A549 (cell line): ENCODE data around the gene DGUOK. TPM values are rescaled to one million over a fixed set of nuclear protein-coding genes. Genes with fewer than 3 reads are reported as not detected.
A peak's percentile ranks its signal among the peaks of the same experiment; 100 is the strongest.

ENCODE experiments used
- ATAC-seq, 2 experiments: fragments of 200-7000 bp in 1 of 2; fragments of >200 bp in 1 of 2; cut with Nextera tagmentation in 1 of 2; cut with Tn5 transposase in 1 of 2; 3 replicates each; pipeline versions ENCODE4 v1.8.0 to v1.9.1; 2018 to 2020; ENCODE audit warnings: mild to moderate bottlenecking in 1 of 2, moderate library complexity in 1 of 2
- CTCF ChIA-PET: fragments of 300-600 bp; sonication (Branson Sonifier 250); formaldehyde crosslinking; extraction: SDS; loops from one replicate; lab custom pipeline; 2021; ENCODE audit warnings: antibody characterized with exemption, inconsistent platforms; lab: Yijun Ruan, JAX
- POLR2A ChIA-PET: fragments of 350-600 bp; formaldehyde crosslinking; extraction: SDS; loops from one replicate; lab custom pipeline; 2021; ENCODE audit warnings: antibody characterized with exemption, inconsistent platforms; lab: Yijun Ruan, JAX
- DNase-seq, 2 experiments: peaks; one replicate each; pipeline versions ENCODE4 v3.0.0 to v3.0.0-alpha.2; 2011 to 2016; ENCODE audit warnings: low read depth in 1 of 2, low spot score in 1 of 2
- FAIRE-seq: peaks from 2 replicates; lab custom pipeline; 2011; peaks lifted over from hg19 to GRCh38; lab: Jason Lieb, UNC
- H3K27ac ChIP-seq, 2 experiments: fragments of >200 bp; sonication (Bioruptor Twin); formaldehyde crosslinking; 3 replicates each; pipeline ENCODE4 v1.5.1; 2016 to 2017
- H3K4me1 ChIP-seq: fragments of >200 bp; sonication (Bioruptor Twin); formaldehyde crosslinking; 3 replicates; pipeline ENCODE4 v1.6.1; 2016
- H3K4me2 ChIP-seq: fragments of >200 bp; sonication (Bioruptor Twin); formaldehyde crosslinking; 3 replicates; pipeline ENCODE4 v1.6.1; 2016
- H3K4me3 ChIP-seq: fragments of >200 bp; sonication (Bioruptor Twin); formaldehyde crosslinking; 3 replicates; pipeline ENCODE4 v1.5.1; 2016
- H3K9me3 ChIP-seq: fragments of >200 bp; sonication (Bioruptor Twin); formaldehyde crosslinking; 3 replicates; pipeline ENCODE4 v1.6.1; 2016
- BCL3 ChIP-seq: fragments of >200 bp; sonication (Bioruptor Twin); formaldehyde crosslinking; IDR thresholded peaks from 3 replicates; pipeline ENCODE4 v1.6.1; 2016
- BHLHE40 ChIP-seq: IDR thresholded peaks from 2 replicates; pipeline ENCODE4 v1.6.1; 2012; ENCODE audit warnings: low read depth, low read length, inconsistent platforms
- CBX2 ChIP-seq: fragments of 200-600 bp; sonication (generic); IDR thresholded peaks from 2 replicates; pipeline ENCODE4 v1.6.1; 2016; ENCODE audit warnings: low read depth, mild to moderate bottlenecking, borderline replicate concordance
- CTCF ChIP-seq: fragments of >200 bp; sonication (Bioruptor Twin); formaldehyde crosslinking; IDR thresholded peaks from 3 replicates; pipeline ENCODE4 v1.5.1; 2016
- E2F6 ChIP-seq: IDR thresholded peaks from 2 replicates; pipeline ENCODE4 v1.6.1; 2012; ENCODE audit warnings: low read depth, borderline replicate concordance
- ESRRA ChIP-seq: fragments of 150-350 bp; IDR thresholded peaks from 2 replicates; pipeline ENCODE4 v1.6.1; 2014; ENCODE audit warnings: mild to moderate bottlenecking, low read length, borderline replicate concordance
- FOXS1 ChIP-seq: fragments of 250-450 bp; sonication (Bioruptor Pico); IDR thresholded peaks from 2 replicates; pipeline ENCODE4 v1.5.0; 2020; ENCODE audit warnings: mild to moderate bottlenecking, moderate library complexity
- HDAC2 ChIP-seq: fragments of 200-600 bp; sonication (generic); IDR thresholded peaks from 2 replicates; pipeline ENCODE4 v1.6.1; 2016
- HOXA7 ChIP-seq: fragments of 250-450 bp; sonication (Bioruptor Pico); IDR thresholded peaks from 2 replicates; pipeline ENCODE4 v1.5.0; 2020; ENCODE audit warnings: mild to moderate bottlenecking, moderate library complexity
- JUN ChIP-seq, 2 experiments: fragments of >200 bp; sonication (Bioruptor Twin); formaldehyde crosslinking; IDR thresholded peaks; 2 replicates in 1 of 2; 3 replicates in 1 of 2; pipeline ENCODE4 v1.6.1; 2016 to 2017
- NFE2L2 ChIP-seq: fragments of 150-350 bp; conservative IDR thresholded peaks from 2 replicates; pipeline ENCODE4 v1.6.1; 2014; ENCODE audit warnings: low read length
- POLR2A ChIP-seq: IDR thresholded peaks from 2 replicates; pipeline ENCODE4 v1.6.1; 2012; ENCODE audit warnings: mild to moderate bottlenecking, low read length
- POLR2AphosphoS2 ChIP-seq: conservative IDR thresholded peaks from 2 replicates; pipeline ENCODE4 v1.6.1; 2012; ENCODE audit warnings: low read length, improper control_type of control experiment, inconsistent platforms
- RAD21 ChIP-seq, 2 experiments: fragments of >200 bp in 1 of 2; sonication (Bioruptor Twin) in 1 of 2; formaldehyde crosslinking in 1 of 2; IDR thresholded peaks in 1 of 2; conservative IDR thresholded peaks in 1 of 2; 2 replicates in 1 of 2; 3 replicates in 1 of 2; pipeline ENCODE4 v1.6.1; 2012 to 2018; ENCODE audit warnings: inconsistent platforms in 1 of 2
- REST ChIP-seq: fragments of 200-600 bp; sonication (generic); IDR thresholded peaks from 2 replicates; pipeline ENCODE4 v1.6.1; 2016; ENCODE audit warnings: antibody characterized with exemption, mild to moderate bottlenecking, moderate library complexity
- RFX5 ChIP-seq: fragments of 450-650 bp; IDR thresholded peaks from 2 replicates; pipeline ENCODE4 v1.7.1; 2014; ENCODE audit warnings: antibody characterized with exemption, mild to moderate bottlenecking, moderate library complexity
- SREBF2 ChIP-seq: fragments of 450-650 bp; IDR thresholded peaks from 2 replicates; pipeline ENCODE4 v1.6.1; 2014; ENCODE audit warnings: mild to moderate bottlenecking, moderate library complexity
- USF2 ChIP-seq: fragments of 450-650 bp; IDR thresholded peaks from 2 replicates; pipeline ENCODE4 v1.6.1; 2014; ENCODE audit warnings: antibody characterized with exemption
- ZC3H11A ChIP-seq: fragments of 450-650 bp; IDR thresholded peaks from 2 replicates; pipeline ENCODE4 v1.6.1; 2014; ENCODE audit warnings: antibody characterized with exemption, mild to moderate bottlenecking
- ZNF302 ChIP-seq: fragments of 250-450 bp; sonication (Bioruptor Pico); IDR thresholded peaks from 2 replicates; pipeline ENCODE4 v1.9.0; 2021; ENCODE audit warnings: inconsistent platforms, mild to moderate bottlenecking, moderate library complexity
- WGBS: methylation state at CpG from one replicate; pipeline ENCODE4 v1.1.6; 2017; ENCODE audit errors: missing lambda C conversion rate; 5-methylcytosine and 5-hydroxymethylcytosine counted together
- polyA plus RNA-seq, 4 experiments: library from polyadenylated mRNA; depleted of rRNA in 3 of 4; stranded (reverse); fragments of >200 nt; fragmentation: RNase III in 1 of 4; extraction: RNeasy Plus Mini Kit Qiagen cat#74134 plus additional on column Dnase treatment in 1 of 4; gene quantifications; 2 replicates in 3 of 4; 3 replicates in 1 of 4; pipeline ENCODE4 v1.2.3, GENCODE V29; 2011 to 2017

DGUOK gene
- polyA plus RNA-seq, 2 of the 4 experiments (the other 2 are of a cell fraction) = 128 to 145 TPM

GRCh38 chr2:73984203-73984921 lies 57.7 kb downstream of the DGUOK start, which contains the start of gene TET3 (continued):
- TF ChIP-seq REST = no peak
- no peak for TF ChIP-seq CBX2
- TF ChIP-seq, all 56 proteins: peak for 10

GRCh38 chr2:73984922-73985307 lies 58.2 kb downstream of the DGUOK start:
- POLR2A ChIA-PET = no interaction called here
- no peak for TF ChIP-seq RFX5
- TF ChIP-seq E2F6 = no peak
- TF ChIP-seq JUN (IDR thresholded peaks at IDR 0.05) = peak in 1 of 2 experiments; percentile 85; a peak in 3 of 5 replicates
- TF ChIP-seq USF2 = no peak
- TF ChIP-seq RAD21 (conservative IDR thresholded peaks at IDR 0.05 in 1 of 2, IDR thresholded peaks at IDR 0.05 in 1 of 2) = no peak
- peak; percentile 62; the same call in 1 of the 3 replicates for TF ChIP-seq BCL3
- TF ChIP-seq FOXS1 (CRISPR knock-in tag) = no peak
- TF ChIP-seq NFE2L2 = no peak
- TF ChIP-seq ESRRA = no peak
- TF ChIP-seq ZNF302 (CRISPR knock-in tag) = no peak
- no peak for TF ChIP-seq ZC3H11A
- TF ChIP-seq HOXA7 (CRISPR knock-in tag) = no peak
- TF ChIP-seq HDAC2 = no peak
- no peak for TF ChIP-seq POLR2AphosphoS2
- TF ChIP-seq SREBF2 = no peak
- TF ChIP-seq CTCF = no peak
- no peak for TF ChIP-seq BHLHE40
- TF ChIP-seq POLR2A = peak; percentile 34; the same call in 1 of the 2 replicates
- TF ChIP-seq, all 56 proteins: peak for 3
- Histone ChIP-seq H3K4me1 (peaks cover 62% of the 10 kb centered on the region), H3K4me3 (peak overlapping the region; percentile 77), H3K4me2 (peak overlapping the region; percentile 80), H3K9me3 (no peaks in the 10 kb centered on the region), H3K27ac (peak overlapping the region; percentile 92 to 99)
- DNase-seq (peak; percentile 35 to 36), FAIRE-seq (no peak), ATAC-seq (peak in 1 of 2 experiments; percentile 16; a peak in 2 of 6 replicates)
- CTCF ChIA-PET = interaction anchor here (0.6 to 1.5 kb wide), 3 partner anchors 15 to 601 kb away, joined by 3 read pairs; no protein-coding TSS in a partner anchor
- WGBS = 0% methylated on average over 1 of the region's 58 CpGs
